GM21381 (cell line): ENCODE measurements around the gene BBX.
A peak's percentile ranks its signal among the peaks of the same experiment; 100 is the strongest.
"Not testable (repeated sequence)": the region's sequence is repeated elsewhere in the genome, so short reads cannot be mapped to it uniquely, and the experiment has no call there.

Experiments
- ATAC-seq: cut with Tn5 transposase; IDR thresholded peaks from one replicate; pipeline ENCODE4 v1.9.1; 2021; ENCODE audit warnings: mild to moderate bottlenecking, moderate library complexity; ENCODE audit not compliant: unreplicated experiment

Gene BBX

DNA sequence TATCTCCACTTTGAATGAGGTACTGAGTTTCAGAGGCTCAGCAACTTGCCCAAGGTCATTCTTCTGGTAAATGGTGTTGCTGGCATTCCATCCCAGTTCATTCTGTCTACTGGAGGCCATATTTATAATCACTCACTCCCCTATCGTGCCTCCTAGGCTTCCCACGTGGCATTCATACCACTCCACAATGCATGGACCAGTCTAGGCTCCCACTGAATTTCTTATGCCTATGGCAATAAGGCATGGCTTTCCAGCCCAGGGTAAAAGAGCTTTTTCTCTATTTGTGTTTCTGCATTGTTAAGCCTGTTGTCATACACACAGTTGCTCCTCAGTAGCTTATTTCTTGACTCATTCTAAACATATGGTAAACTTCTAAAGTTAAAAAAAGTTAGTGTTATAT, 19.9 kb downstream of the BBX start:
- ATAC-seq = no peak

DNA sequence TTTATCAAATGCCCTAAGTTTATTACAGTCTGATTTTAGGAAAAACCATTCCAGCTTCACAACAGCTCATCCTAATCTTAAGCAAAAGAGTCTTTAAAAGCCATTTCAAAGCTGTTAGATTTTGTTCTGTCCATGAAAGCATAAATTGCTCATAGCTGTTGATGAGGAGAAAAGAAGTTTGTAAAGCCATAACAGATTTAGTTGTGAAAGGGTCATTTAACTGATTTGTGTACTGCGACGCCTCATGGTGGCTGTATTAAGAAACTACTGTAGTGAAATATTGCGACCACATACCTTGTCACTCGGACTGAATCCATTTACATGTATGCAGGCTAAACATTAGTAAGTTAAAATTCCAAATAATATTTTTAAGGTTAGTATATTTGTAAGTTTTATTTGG, 20.9 kb downstream of the BBX start:
- ATAC-seq = no peak

- no peak for ATAC-seq
Measured at GRCh38 chr3:107545680-107546120, 22.9 kb downstream of the BBX start.

- ATAC-seq = no peak
Measured at GRCh38 chr3:107548601-107549000, 25.8 kb downstream of the BBX start.

DNA sequence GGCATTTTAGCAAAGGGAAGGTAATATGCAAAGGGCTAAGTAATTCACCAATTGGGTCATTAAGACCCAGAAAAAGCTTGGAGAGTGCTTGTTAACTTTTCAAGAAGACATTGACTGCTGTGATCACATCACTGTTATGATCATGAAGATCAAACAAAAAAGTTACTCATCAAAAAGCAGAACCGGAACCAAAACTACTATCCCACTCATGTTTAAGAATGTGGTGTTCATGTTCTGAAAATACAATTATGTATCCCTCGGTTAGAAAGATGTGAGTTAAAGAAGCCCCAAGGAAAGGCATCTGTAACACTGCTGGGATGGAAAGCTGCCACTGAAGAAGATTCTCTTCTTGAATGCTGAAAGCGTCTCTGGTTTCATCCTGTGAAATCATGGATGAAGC, 32.6 kb downstream of the BBX start:
- no peak for ATAC-seq

- no peak for ATAC-seq
Measured at GRCh38 chr3:107557743-107558142, 35.0 kb downstream of the BBX start.

DNA sequence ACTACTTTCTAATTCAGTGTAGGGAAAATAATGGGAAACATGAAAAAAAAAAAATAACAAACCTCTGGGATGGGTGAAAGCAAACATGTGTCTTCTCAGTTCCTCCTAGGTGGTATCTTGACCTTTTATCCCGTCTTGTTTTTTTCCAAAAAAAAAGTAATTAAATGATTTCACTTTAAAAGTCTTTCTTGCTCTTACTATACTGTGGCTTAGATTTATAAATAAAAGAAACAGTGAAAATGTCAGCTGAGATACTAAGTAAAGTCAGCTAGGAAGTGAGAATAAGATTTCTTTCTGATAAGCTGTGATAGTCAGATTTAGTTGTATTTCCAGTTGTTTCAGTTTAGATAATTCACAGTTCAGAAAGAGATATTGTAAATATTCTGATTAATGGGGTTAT, 37.4 kb downstream of the BBX start:
- no peak for ATAC-seq

DNA sequence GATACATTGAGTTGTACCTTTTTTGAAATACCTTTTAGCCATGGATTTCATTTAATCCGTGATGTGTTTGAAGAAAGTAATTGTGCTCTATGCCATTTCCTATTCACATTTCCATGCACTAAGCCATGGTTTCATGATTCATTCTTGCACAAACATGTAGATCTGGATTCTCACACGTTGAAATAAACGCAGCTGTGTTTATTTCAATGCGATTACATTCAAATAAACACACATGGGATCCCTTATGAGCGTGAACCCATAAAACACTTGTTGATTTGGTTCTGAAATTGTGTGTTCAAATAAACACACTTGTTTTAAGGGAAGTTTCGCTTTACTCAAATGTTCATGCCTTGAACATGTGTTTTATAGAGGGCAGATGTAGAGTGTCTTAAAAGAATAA, 39.2 kb downstream of the BBX start:
- no peak for ATAC-seq

GRCh38 chr3:107562969-107563529, 40.3 kb downstream of the BBX start:
- ATAC-seq = no peak

DNA sequence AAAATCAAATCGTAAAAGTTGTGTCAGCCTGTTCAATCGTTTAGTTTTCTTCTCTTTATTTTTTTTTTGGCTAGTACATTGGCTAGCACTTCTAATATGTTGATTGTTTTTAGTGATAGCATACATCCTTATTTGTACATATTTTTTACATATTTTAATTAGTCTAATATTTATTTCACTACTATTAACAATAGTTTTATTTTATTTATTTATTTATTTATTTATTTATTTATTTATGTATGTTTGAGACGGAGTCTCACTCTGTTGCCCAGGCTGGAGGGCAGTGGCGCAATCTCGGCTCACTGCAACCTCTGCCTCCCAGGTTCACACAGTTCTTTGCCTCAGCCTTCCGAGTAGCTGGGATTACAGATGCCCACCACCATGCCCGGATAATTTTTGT, 42.5 kb downstream of the BBX start:
- not testable (repeated sequence) for ATAC-seq

- ATAC-seq = not testable (repeated sequence)
Measured at GRCh38 chr3:107571089-107571488, 48.3 kb downstream of the BBX start.

DNA sequence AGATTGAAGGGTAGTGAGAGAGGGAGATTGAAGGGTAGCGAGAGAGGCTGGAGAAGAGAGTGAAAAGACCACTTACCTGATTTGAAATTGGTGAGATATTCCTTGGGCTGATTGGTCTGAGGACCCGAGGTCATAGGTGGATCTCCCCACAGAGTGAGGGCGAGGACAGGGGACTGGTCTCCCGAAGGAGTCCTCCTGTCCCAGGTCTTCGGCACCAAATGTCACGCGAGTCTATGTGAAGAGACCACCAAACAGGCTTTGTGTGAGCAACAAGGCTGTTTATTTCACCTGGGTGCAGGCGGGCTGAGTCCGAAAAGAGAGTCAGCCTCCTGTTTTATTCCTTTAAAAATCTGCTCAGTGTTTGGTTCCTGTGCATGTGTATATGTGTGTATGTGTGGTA, 48.7 kb downstream of the BBX start:
- not testable (repeated sequence) for ATAC-seq

DNA sequence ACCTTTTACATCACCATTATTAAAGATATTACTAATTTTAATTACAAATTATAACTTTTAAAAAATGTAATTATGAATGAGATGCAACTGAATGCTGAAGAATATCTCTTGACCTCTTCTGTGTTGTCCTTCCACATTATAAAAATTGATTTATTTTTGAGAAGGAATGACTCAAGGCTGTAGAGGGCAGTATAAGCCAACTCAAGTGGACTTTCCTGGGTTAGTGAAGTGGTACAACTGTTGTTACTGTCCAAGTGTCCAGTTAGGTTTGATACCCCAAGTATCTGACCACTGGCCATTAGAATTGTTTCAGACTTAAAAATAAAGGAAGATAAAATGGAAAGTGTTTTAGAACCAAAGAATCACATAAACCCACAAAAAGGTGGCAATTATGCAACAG, 51.9 kb downstream of the BBX start:
- no peak for ATAC-seq

- no peak for ATAC-seq
Measured at GRCh38 chr3:107578091-107578490, 55.3 kb downstream of the BBX start.

GRCh38 chr3:107578523-107578922, 55.8 kb downstream of the BBX start:
- no peak for ATAC-seq

DNA sequence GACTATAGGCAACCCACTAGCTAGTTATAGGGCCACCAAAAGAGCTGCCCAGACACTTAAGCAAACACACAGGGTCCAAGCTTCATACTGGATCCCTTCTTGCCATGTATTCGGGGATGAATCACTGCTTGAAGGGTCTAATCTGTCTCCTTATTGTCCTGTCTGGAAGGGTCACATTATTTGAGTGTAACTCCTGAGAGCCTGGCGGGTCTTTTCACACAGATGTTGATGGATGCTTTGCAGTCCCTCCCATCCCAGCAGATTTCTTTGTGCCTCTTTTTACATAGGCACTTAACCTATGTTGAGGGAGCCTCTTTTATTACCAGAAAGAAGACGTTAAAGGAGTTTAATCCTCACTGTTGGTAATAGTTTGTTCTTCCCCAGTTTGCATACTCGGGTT, 56.6 kb downstream of the BBX start:
- ATAC-seq = no peak

DNA sequence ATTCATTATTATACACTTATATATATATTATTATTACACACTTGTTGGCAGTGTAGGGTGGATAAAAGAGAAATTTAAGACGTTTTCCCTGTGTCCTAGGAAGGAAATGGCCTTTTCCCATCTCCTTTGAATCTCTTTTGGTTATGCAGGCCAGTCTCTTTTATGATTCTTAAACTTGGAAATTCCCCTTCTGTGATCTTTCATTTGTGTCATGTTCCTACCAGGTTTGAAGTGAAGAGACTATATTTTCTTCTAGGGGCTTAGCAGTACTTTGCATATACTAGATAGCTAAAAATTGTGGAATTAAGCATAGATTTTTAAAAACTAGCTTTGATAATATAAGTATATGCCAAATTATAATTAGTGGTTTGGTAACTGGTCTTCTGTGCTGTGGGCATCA, 58.5 kb downstream of the BBX start:
- no peak for ATAC-seq

DNA sequence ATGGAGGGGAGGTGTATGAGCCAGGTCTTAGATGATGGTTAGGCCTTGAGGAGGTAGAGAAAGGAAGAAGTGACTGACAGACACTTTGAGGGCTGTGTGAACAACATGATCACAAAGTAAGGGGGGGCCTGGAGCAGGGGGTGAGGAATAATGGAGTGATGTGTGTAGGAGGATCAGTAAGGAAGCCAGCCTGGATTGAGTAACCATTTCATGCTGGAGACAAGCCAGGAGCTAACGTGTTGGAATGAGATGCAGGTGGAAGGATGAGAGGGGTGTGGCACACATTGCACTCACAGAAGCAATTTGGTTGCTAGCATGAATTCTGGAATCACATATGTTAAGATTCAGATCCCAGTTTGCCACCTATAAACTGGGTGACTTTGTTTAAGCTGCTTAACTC, 65.5 kb downstream of the BBX start:
- no peak for ATAC-seq

DNA sequence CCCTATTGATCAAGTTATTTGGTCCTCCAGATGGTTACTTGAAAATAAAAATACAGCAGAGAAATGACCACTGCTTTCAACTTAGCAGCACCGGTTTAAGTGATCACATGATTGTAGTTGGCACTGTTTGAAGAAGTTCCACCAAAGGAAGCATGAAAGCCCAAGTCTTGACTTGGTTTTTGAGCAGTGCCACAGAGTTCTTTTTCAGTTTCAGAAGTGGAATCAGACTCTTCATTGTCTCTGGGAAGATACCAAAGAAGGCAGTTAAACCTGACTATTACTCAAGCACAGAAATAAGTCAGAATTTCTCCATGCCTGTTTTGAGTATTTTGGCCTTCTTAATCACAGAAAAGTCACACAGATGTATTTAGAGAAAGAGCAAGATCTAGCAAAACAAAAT, 66.7 kb downstream of the BBX start:
- ATAC-seq = peak; percentile 85

GRCh38 chr3:107590786-107591185, 68.0 kb downstream of the BBX start:
- no peak for ATAC-seq

DNA sequence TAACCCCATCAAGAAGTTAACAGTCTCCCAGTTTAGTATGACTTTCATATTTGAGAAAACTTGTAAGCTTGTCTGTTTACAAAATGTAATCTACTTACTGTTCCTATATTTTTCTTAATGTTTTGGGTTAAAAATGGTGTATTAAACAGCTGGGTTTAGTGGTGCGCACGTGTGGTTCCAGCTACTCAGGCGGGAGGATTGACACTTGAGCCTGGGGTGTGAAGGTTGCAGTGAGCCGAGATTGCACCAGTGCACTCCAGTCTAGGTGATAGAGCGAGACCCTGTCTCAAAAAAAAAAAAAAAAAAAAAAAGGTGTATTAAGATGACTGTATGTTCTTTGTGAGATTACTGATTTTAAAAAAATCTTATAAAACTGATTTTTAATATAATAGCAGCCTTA, 69.3 kb downstream of the BBX start:
- ATAC-seq = no peak

DNA sequence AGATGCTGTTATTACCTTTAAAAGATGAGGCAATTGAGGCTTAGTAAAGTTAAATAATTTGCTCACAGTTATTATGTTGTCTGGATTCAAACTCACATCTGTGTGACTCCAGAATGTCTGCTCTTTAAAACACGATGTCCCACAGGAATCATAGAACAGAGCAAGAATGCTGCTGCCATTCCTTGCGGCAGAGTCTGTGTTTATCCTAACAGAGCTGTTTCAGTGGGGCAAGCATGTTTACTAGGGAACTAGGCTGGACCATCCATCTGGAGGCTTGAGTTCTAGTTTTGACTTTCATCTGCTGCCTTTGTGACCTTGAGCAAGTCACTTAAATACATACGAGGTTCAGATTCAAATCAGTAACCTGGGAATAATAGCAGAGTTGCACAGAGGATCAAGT, 72.1 kb downstream of the BBX start:
- no peak for ATAC-seq

DNA sequence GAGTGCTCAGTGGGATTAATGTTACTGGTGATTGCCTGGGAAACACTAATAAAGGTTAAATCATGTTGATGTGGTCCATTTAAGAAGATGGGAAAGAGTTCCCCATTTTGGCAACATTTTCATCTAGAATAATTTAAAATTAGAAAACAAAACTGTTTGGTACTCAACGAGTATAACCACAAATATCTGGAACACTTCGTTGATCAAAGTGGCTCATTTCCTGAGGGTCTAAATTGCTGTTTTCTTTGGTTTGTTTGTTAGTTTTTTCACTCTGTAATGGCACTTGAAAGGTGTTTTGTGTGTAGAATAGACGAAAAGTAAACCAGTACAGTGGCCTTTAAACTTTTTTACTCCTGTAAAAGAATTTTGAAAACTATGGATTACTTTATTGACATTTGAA, 73.9 kb downstream of the BBX start:
- ATAC-seq = no peak
